ENCODE data around the gene TMEM18. TPM values are rescaled to one million over a fixed set of nuclear protein-coding genes. Genes with fewer than 3 reads are reported as not detected.

TMEM18 gene
- total RNA-seq, 4 donors from 2014 or later: 10.6 to 32.7 (median 18.8) TPM

- Histone ChIP-seq H3K4me1 (no peaks in the 10 kb centered on the region), H3K36me3 (no peaks in the 10 kb centered on the region), H3K9me3 (peaks cover 0 to 2% (median 0%) of the 10 kb centered on the region in 3 donors), H3K27ac (no peak overlapping the region), H3K4me3 (no peak overlapping the region), H3K27me3 (peaks cover 48% of the 10 kb centered on the region)
- no peak for TF ChIP-seq CTCF (IDR thresholded peaks at IDR 0.05)
- TF ChIP-seq EP300 (IDR thresholded peaks at IDR 0.05): no peak
- TF ChIP-seq POLR2A (IDR thresholded peaks at IDR 0.05): no peak
- TF ChIP-seq POLR2AphosphoS5 (IDR thresholded peaks at IDR 0.05): no peak
- WGBS, 2 donors (ENCODE audit: low coverage in 1 of 2): 70 to 84% methylated on average over 8 to 24 of the region's 25 CpGs
- ATAC-seq: no peak
These were observed 26.6 kb downstream of the TMEM18 start for GRCh38 chr2:650343-651310.

DNA sequence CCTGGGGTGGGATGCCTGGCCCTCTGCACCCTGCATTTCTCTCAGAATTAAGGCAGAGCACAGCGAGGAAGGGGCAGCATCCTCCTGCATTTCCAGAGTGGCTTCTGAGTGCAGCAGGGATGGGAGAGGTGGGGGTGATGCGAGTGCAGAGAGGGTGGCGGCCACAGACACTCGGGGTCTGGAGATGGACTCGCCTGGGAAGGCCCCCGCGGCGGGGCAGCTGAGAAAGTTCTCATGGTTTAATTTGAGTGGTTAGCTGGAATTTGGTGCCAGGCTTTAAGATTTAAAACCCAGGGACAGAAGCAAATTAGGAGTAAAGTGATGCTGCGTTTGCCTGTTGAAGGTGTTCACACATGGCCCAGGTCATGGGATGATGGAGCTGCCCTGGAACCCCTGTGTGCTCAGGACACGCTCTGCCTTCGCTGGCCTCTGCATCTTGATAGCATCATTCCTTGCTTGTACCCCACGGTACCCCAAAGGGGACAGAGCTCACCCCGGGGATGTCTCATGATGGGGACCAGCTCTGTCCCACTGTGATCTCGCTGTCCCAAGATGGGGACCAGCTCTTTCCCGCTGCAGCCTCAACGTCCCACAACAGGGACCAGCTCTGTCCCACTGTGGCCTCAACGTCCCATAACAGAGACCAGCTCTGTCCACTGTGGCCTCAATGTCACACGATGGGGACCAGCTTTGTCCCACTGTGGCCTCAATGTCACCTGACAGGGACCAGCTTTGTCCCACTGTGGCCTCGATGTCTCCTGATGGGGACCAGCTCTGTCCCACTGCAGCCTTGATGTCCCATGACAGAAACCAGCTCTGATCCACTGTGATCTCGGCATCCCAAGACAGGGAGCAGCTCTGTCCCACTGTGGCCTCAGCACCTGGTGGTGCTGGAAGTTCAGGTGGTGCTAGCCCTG lies 27.5 kb downstream of the TMEM18 start:
- Histone ChIP-seq H3K27me3 (peaks cover 56% of the 10 kb centered on the region), H3K36me3 (no peaks in the 10 kb centered on the region), H3K4me3 (no peak overlapping the region), H3K4me1 (no peaks in the 10 kb centered on the region), H3K27ac (no peak overlapping the region), H3K9me3 (no peaks in the 10 kb centered on the region)
- ATAC-seq: no peak
- 92 to 95% methylated on average over 10 of the region's 20 CpGs for WGBS, 2 donors (ENCODE audit: low coverage in 1 of 2)
- TF ChIP-seq POLR2A (IDR thresholded peaks at IDR 0.05) (no peak), EP300 (IDR thresholded peaks at IDR 0.05) (no peak), CTCF (IDR thresholded peaks at IDR 0.05) (no peak), POLR2AphosphoS5 (IDR thresholded peaks at IDR 0.05) (no peak)

DNA sequence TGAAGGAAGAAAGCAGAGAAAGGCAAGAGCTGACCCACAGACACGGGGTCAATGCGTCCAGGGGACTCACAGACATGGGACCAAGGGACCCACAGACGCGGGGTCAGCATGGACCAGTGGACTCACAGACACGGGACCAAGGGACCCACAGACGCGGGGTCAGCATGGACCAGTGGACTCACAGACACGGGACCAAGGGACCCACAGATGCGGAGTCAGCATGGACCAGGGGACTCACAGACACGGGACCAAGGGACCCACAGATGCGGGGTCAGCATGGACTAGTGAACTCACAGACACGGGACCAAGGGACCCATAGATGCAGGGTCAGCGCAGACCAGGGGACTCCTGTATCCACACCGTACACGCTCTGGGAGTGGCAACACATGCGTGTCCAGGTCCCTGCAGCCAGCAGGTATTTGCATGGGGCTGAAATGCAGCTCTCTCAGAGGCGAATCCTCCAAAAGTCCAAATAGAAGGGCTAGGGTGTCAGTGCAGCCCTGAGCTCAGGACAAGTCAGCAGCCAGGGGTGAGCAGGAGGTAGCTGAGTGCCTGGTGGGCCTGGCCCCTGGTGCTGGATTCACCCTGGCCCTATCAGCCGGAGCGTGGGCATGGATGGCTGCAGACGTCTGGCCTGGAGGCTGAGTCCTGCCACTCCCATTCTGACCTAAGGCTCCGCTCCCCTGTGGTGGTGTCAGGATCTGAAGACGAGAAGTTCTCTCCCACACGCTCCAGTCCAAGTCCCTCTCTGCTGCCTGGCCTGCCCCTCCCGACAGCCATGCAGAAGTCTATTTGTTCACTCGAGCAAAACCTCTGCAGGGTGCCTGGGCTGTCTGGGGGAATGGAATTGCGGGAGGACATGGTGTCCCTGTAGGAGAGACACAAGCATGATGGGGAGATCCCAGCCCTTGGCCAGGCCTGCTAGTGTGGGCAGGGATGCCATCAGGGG lies 28.5 kb downstream of the TMEM18 start:
- Histone ChIP-seq H3K27me3 (peaks cover 56% of the 10 kb centered on the region), H3K9me3 (no peaks in the 10 kb centered on the region), H3K36me3 (no peaks in the 10 kb centered on the region), H3K4me3 (no peak overlapping the region), H3K27ac (no peak overlapping the region), H3K4me1 (no peaks in the 10 kb centered on the region)
- ATAC-seq: no peak
- TF ChIP-seq POLR2A (IDR thresholded peaks at IDR 0.05): no peak
- no peak for TF ChIP-seq POLR2AphosphoS5 (IDR thresholded peaks at IDR 0.05)
- no peak for TF ChIP-seq CTCF (IDR thresholded peaks at IDR 0.05)
- no peak for TF ChIP-seq EP300 (IDR thresholded peaks at IDR 0.05)
- 77 to 94% methylated on average over 6 to 10 of the region's 26 CpGs for WGBS, 2 donors (ENCODE audit: low coverage in 1 of 2)

DNA sequence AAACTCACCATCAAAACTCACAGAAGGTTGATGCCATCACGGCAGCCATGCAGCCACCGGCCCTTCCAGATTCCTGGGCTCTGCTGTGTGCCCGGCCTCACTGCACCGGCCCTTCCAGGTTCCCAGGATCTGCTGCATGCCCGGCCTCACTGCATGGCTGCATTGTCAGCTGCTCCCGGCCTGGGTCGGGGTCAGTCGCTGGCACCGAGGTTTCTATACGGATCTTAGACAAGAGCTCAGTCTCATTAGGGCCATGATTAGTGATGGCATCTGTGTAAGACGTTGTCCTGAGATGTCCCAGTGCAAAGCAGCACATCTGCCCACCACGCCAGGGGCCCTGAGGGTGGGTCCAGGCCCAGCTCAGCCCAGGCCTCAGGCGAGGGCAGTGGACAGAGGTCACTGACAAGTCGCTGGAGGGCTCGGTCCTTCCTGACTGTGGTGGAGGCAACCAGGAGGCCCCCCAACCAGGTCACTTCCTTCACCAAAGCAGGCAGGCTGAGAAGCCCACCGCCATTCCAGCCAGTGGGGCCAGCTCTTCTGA lies 29.4 kb downstream of the TMEM18 start:
- 64 to 90% methylated on average over 5 of the region's 16 CpGs for WGBS, 2 donors (ENCODE audit: low coverage in 1 of 2)
- no peak for TF ChIP-seq POLR2A (IDR thresholded peaks at IDR 0.05)
- TF ChIP-seq EP300 (IDR thresholded peaks at IDR 0.05): no peak
- TF ChIP-seq POLR2AphosphoS5 (IDR thresholded peaks at IDR 0.05): no peak
- TF ChIP-seq CTCF (IDR thresholded peaks at IDR 0.05): no peak
- ATAC-seq: no peak

More for the DNA sequence above, 29.4 kb downstream of the TMEM18 start:
- no peak overlapping the region for H3K4me3 ChIP-seq
- H3K9me3 ChIP-seq: no peaks in the 10 kb centered on the region
- H3K27ac ChIP-seq: no peak overlapping the region
- peaks cover 61% of the 10 kb centered on the region for H3K27me3 ChIP-seq
- H3K36me3 ChIP-seq: no peaks in the 10 kb centered on the region
- no peaks in the 10 kb centered on the region for H3K4me1 ChIP-seq
